Measurements from ENCODE around the gene ZFAND2A.

- TF ChIP-seq, protein P1, sequence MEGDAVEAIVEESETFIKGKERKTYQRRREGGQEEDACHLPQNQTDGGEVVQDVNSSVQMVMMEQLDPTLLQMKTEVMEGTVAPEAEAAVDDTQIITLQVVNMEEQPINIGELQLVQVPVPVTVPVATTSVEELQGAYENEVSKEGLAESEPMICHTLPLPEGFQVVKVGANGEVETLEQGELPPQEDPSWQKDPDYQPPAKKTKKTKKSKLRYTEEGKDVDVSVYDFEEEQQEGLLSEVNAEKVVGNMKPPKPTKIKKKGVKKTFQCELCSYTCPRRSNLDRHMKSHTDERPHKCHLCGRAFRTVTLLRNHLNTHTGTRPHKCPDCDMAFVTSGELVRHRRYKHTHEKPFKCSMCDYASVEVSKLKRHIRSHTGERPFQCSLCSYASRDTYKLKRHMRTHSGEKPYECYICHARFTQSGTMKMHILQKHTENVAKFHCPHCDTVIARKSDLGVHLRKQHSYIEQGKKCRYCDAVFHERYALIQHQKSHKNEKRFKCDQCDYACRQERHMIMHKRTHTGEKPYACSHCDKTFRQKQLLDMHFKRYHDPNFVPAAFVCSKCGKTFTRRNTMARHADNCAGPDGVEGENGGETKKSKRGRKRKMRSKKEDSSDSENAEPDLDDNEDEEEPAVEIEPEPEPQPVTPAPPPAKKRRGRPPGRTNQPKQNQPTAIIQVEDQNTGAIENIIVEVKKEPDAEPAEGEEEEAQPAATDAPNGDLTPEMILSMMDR (conservative IDR thresholded peaks at IDR 0.05; ENCODE audit: low read depth in 2 of 2): no peak
- TF ChIP-seq POLR2AphosphoS5 (IDR thresholded peaks at IDR 0.05; ENCODE audit: low read depth) (no peak), REST (IDR thresholded peaks at IDR 0.05; ENCODE audit: unreplicated experiment) (no peak), EZH2 (IDR thresholded peaks at IDR 0.05; ENCODE audit: low read depth, unreplicated experiment) (no peak), CREB1 (CRISPR knock-in tag; IDR thresholded peaks at IDR 0.05; ENCODE audit: low read depth) (no peak), EZH2phosphoT487 (IDR thresholded peaks at IDR 0.05; ENCODE audit: unreplicated experiment) (no peak), STAT1 (IDR thresholded peaks at IDR 0.05; ENCODE audit: unreplicated experiment) (no peak), JUNB (IDR thresholded peaks at IDR 0.05; ENCODE audit: unreplicated experiment) (no peak)
- TF ChIP-seq, protein P2, sequence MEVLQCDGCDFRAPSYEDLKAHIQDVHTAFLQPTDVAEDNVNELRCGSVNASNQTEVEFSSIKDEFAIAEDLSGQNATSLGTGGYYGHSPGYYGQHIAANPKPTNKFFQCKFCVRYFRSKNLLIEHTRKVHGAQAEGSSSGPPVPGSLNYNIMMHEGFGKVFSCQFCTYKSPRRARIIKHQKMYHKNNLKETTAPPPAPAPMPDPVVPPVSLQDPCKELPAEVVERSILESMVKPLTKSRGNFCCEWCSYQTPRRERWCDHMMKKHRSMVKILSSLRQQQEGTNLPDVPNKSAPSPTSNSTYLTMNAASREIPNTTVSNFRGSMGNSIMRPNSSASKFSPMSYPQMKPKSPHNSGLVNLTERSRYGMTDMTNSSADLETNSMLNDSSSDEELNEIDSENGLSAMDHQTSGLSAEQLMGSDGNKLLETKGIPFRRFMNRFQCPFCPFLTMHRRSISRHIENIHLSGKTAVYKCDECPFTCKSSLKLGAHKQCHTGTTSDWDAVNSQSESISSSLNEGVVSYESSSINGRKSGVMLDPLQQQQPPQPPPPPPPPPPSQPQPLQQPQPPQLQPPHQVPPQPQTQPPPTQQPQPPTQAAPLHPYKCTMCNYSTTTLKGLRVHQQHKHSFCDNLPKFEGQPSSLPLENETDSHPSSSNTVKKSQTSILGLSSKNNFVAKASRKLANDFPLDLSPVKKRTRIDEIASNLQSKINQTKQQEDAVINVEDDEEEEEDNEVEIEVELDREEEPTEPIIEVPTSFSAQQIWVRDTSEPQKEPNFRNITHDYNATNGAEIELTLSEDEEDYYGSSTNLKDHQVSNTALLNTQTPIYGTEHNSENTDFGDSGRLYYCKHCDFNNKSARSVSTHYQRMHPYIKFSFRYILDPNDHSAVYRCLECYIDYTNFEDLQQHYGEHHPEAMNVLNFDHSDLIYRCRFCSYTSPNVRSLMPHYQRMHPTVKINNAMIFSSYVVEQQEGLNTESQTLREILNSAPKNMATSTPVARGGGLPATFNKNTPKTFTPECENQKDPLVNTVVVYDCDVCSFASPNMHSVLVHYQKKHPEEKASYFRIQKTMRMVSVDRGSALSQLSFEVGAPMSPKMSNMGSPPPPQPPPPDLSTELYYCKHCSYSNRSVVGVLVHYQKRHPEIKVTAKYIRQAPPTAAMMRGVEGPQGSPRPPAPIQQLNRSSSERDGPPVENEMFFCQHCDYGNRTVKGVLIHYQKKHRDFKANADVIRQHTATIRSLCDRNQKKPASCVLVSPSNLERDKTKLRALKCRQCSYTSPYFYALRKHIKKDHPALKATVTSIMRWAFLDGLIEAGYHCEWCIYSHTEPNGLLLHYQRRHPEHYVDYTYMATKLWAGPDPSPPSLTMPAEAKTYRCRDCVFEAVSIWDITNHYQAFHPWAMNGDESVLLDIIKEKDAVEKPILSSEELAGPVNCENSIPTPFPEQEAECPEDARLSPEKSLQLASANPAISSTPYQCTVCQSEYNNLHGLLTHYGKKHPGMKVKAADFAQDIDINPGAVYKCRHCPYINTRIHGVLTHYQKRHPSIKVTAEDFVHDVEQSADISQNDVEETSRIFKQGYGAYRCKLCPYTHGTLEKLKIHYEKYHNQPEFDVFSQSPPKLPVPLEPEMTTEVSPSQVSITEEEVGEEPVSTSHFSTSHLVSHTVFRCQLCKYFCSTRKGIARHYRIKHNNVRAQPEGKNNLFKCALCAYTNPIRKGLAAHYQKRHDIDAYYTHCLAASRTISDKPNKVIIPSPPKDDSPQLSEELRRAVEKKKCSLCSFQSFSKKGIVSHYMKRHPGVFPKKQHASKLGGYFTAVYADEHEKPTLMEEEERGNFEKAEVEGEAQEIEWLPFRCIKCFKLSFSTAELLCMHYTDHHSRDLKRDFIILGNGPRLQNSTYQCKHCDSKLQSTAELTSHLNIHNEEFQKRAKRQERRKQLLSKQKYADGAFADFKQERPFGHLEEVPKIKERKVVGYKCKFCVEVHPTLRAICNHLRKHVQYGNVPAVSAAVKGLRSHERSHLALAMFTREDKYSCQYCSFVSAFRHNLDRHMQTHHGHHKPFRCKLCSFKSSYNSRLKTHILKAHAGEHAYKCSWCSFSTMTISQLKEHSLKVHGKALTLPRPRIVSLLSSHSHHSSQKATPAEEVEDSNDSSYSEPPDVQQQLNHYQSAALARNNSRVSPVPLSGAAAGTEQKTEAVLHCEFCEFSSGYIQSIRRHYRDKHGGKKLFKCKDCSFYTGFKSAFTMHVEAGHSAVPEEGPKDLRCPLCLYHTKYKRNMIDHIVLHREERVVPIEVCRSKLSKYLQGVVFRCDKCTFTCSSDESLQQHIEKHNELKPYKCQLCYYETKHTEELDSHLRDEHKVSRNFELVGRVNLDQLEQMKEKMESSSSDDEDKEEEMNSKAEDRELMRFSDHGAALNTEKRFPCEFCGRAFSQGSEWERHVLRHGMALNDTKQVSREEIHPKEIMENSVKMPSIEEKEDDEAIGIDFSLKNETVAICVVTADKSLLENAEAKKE (CRISPR knock-in tag; IDR thresholded peaks at IDR 0.05): no peak
- TF ChIP-seq, protein P3, sequence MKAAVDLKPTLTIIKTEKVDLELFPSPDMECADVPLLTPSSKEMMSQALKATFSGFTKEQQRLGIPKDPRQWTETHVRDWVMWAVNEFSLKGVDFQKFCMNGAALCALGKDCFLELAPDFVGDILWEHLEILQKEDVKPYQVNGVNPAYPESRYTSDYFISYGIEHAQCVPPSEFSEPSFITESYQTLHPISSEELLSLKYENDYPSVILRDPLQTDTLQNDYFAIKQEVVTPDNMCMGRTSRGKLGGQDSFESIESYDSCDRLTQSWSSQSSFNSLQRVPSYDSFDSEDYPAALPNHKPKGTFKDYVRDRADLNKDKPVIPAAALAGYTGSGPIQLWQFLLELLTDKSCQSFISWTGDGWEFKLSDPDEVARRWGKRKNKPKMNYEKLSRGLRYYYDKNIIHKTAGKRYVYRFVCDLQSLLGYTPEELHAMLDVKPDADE (IDR thresholded peaks at IDR 0.05): no peak
These were observed 44.6 kb upstream of the ZFAND2A start for GRCh38 chr7:1204460-1205140.

All from GM23338 (cell line).